OCI-LY3 (cell line): Measurements from ENCODE around the gene NINJ1.

ENCODE experiments used
- CTCF ChIP-seq: fragments of 200-600, 300-600 bp; sonication (generic); IDR thresholded peaks from 2 replicates; pipeline ENCODE4 v1.5.1; 2014; ENCODE audit warnings: antibody characterized with exemption, low read length, low read depth
- EZH2phosphoT487 ChIP-seq: fragments of 200-600 bp; shearing (Covaris generic); IDR thresholded peaks from 2 replicates; pipeline ENCODE4 v1.6.1; 2018; ENCODE audit warnings: antibody characterized with exemption, mixed run types, low read depth

- TF ChIP-seq CTCF, result no peak
- no peak for TF ChIP-seq EZH2phosphoT487
Observed at GRCh38 chr9:93122721-93123221, 11.3 kb downstream of the NINJ1 start.
